ENCODE measurements around the gene GNAT1. TPM values are rescaled to one million over a fixed set of nuclear protein-coding genes. Genes with fewer than 3 reads are reported as not detected.
A peak's percentile ranks its signal among the peaks of the same experiment; 100 is the strongest.

GNAT1 gene
- total and polyA plus RNA-seq, 8 donors = not detected

DNA sequence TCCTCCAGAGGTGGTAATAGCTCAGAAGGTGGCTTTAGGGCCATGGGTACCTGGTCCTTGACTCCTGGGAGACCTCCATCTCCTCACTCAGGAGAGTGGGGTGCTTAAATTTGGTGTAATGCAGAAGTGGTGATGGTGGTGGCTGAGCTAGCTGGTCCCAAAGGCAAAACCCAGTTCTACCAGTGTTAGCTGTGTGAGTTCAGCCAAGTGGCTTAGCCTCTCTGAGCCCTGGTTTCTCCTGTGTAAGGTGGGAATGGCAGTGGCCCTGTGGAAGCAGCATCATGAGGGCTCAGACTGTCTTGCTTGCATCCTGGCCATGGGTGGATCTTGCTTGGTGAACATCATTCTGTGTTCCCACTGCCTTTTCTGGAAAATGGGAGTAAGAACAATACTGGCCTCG is 26.9 kb upstream of the GNAT1 start:
- no peak for DNase-seq
- Histone ChIP-seq H3K27me3 (no peaks in the 10 kb centered on the region), H3K36me3 (no peaks in the 10 kb centered on the region), H3K4me3 (peak overlapping the region in 1 of 4 donors; percentile 18), H3K4me1 (peaks cover 100% of the 10 kb centered on the region in 4 donors), H3K27ac (peak overlapping the region in 4 of 5 donors; percentile 78 to 90 (median 86)), H3K9me3 (no peaks in the 10 kb centered on the region)
- 20 to 58% (median 36%) methylated on average over 1 of the region's 1 CpG for WGBS, 5 donors
- TF ChIP-seq POLR2A (IDR thresholded peaks at IDR 0.05) (no peak), EP300 (IDR thresholded peaks at IDR 0.05) (no peak), POLR2AphosphoS5 (IDR thresholded peaks at IDR 0.05) (no peak)
- TF ChIP-seq, protein P1, sequence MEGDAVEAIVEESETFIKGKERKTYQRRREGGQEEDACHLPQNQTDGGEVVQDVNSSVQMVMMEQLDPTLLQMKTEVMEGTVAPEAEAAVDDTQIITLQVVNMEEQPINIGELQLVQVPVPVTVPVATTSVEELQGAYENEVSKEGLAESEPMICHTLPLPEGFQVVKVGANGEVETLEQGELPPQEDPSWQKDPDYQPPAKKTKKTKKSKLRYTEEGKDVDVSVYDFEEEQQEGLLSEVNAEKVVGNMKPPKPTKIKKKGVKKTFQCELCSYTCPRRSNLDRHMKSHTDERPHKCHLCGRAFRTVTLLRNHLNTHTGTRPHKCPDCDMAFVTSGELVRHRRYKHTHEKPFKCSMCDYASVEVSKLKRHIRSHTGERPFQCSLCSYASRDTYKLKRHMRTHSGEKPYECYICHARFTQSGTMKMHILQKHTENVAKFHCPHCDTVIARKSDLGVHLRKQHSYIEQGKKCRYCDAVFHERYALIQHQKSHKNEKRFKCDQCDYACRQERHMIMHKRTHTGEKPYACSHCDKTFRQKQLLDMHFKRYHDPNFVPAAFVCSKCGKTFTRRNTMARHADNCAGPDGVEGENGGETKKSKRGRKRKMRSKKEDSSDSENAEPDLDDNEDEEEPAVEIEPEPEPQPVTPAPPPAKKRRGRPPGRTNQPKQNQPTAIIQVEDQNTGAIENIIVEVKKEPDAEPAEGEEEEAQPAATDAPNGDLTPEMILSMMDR (IDR thresholded peaks at IDR 0.05) = no peak
- intact Hi-C loops (cut with DNase I; ENCODE audit: low total_unique reads) = no loop called here

- 8 to 29% (median 20%) methylated on average over 5 to 7 of the region's 7 CpGs for WGBS, 5 donors
- Histone ChIP-seq H3K27ac (peak overlapping the region; percentile 37 to 90 (median 85)), H3K4me1 (peaks cover 96 to 100% (median 99%) of the 10 kb centered on the region in 4 donors), H3K27me3 (no peaks in the 10 kb centered on the region), H3K4me3 (peak overlapping the region in 1 of 4 donors; percentile 18), H3K36me3 (no peaks in the 10 kb centered on the region), H3K9me3 (no peaks in the 10 kb centered on the region)
- TF ChIP-seq EP300 (IDR thresholded peaks at IDR 0.05) (no peak), POLR2A (IDR thresholded peaks at IDR 0.05) (no peak), POLR2AphosphoS5 (IDR thresholded peaks at IDR 0.05) (no peak)
- TF ChIP-seq, protein P1 (IDR thresholded peaks at IDR 0.05) = no peak
- peak; percentile 43 to 67 for DNase-seq
- intact Hi-C loops (cut with DNase I; ENCODE audit: low total_unique reads) = no loop called here
These were observed 26.2 kb upstream of the GNAT1 start for GRCh38 chr3:50164984-50165909.

DNA sequence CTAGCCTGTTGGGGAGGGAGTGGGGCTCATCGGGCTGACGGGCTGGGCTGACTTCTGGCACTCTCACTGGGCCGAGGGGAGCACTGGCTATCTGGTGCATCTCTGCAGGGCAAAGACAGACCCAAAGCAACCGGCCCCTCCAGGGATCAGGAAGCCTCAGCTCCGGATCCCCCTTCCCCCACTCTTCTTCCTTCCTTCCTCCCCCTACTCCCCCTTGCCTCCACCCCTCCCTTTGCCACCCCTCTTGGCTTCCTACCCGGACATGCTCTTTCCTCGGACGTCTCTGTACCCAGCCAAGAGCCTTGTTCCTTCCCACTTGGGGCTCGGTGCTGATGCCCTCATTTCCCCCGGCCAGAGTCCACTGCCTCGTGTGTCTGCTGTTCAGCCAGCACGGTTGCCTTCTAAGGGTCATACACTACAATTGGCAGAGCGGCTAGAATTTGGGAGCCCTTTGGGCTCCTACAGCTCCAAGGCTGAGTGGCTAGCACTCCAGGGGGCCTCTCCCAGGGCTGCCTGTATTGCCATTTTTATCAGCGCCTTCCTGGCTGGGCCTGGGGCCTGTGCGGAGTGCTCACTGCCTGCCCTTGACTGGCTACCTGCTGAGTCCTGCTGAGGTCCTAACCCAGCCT is 25.4 kb upstream of the GNAT1 start:
- peak in 1 of 2 donors; percentile 61 for DNase-seq
- peak overlapping the region in 1 of 4 donors; percentile 2 for H3K4me3 ChIP-seq
- intact Hi-C loops (cut with DNase I; ENCODE audit: low total_unique reads) = no loop called here
- peaks cover 91 to 99% (median 97%) of the 10 kb centered on the region in 4 donors for H3K4me1 ChIP-seq
- 19 to 27% (median 20%) methylated on average over 11 to 15 of the region's 15 CpGs for WGBS, 5 donors
- H3K9me3 ChIP-seq = no peaks in the 10 kb centered on the region
- no peaks in the 10 kb centered on the region for H3K27me3 ChIP-seq
- TF ChIP-seq EP300 (IDR thresholded peaks at IDR 0.05) (no peak), POLR2A (IDR thresholded peaks at IDR 0.05) (no peak), POLR2AphosphoS5 (IDR thresholded peaks at IDR 0.05) (no peak)
- TF ChIP-seq, protein P1 (IDR thresholded peaks at IDR 0.05) = no peak
- peak overlapping the region; percentile 37 to 90 (median 85) for H3K27ac ChIP-seq
- H3K36me3 ChIP-seq = no peaks in the 10 kb centered on the region

- WGBS, 5 donors = 45 to 70% (median 61%) methylated on average over 6 of the region's 6 CpGs
- H3K4me3 ChIP-seq = no peak overlapping the region
- no peak for DNase-seq
- H3K4me1 ChIP-seq = peaks cover 91 to 99% (median 97%) of the 10 kb centered on the region in 4 donors
- H3K36me3 ChIP-seq = no peaks in the 10 kb centered on the region
- intact Hi-C loops (cut with DNase I; ENCODE audit: low total_unique reads) = no loop called here
- H3K27me3 ChIP-seq = no peaks in the 10 kb centered on the region
- TF ChIP-seq POLR2AphosphoS5 (IDR thresholded peaks at IDR 0.05) (no peak), EP300 (IDR thresholded peaks at IDR 0.05) (no peak), POLR2A (IDR thresholded peaks at IDR 0.05) (no peak)
- TF ChIP-seq, protein P1 (IDR thresholded peaks at IDR 0.05) = no peak
- H3K27ac ChIP-seq = peak overlapping the region in 4 of 5 donors; percentile 78 to 90 (median 86)
- no peaks in the 10 kb centered on the region for H3K9me3 ChIP-seq
These were observed 24.8 kb upstream of the GNAT1 start for GRCh38 chr3:50166620-50167019.
